GM23338 (cell line): ENCODE results near the gene TMEM161B. TPM values are rescaled to one million over a fixed set of nuclear protein-coding genes. Genes with fewer than 3 reads are reported as not detected.

ENCODE experiments used
- JUNB ChIP-seq: IDR thresholded peaks from one replicate; pipeline ENCODE4 v1.6.1; 2016; ENCODE audit warnings: antibody characterized with exemption; ENCODE audit not compliant: unreplicated experiment
- NANOG ChIP-seq: IDR thresholded peaks from 2 replicates; pipeline ENCODE4 v1.6.1; 2016; ENCODE audit warnings: antibody characterized with exemption, borderline replicate concordance
- REST ChIP-seq: IDR thresholded peaks from one replicate; pipeline ENCODE4 v1.6.1; 2018; ENCODE audit warnings: antibody characterized with exemption; ENCODE audit not compliant: unreplicated experiment
- ZNF462 ChIP-seq: fragments of 250-450 bp; sonication (Bioruptor Pico); IDR thresholded peaks from 2 replicates; pipeline ENCODE4 v1.5.0; 2020; ENCODE audit warnings: mild to moderate bottlenecking, moderate library complexity
- polyA plus RNA-seq: library from polyadenylated mRNA; unstranded; fragments of >200 nt; fragmentation: Nextera tagmentation; extraction: Ambion mirVana; gene quantifications from 2 replicates; pipeline ENCODE4 v1.2.1, GENCODE V29; 2016
- total RNA-seq: library from RNA; depleted of rRNA; stranded (reverse); fragments of >200 nt; shearing (Covaris generic); gene quantifications from 2 replicates; pipeline ENCODE4 v1.2.3, GENCODE V29; 2014

Gene TMEM161B
- total and polyA plus RNA-seq, 2 experiments from 2014 or later, result 11.9 to 25.5 TPM

- no peak for TF ChIP-seq ZNF462 (CRISPR knock-in tag)
- TF ChIP-seq NANOG, result no peak
- no peak for TF ChIP-seq REST
- no peak for TF ChIP-seq JUNB
These were observed 18.6 kb downstream of the TMEM161B start (continued) for GRCh38 chr5:88250010-88250409.
